ENCODE data around the gene TMEM167B. TPM values are rescaled to one million over a fixed set of nuclear protein-coding genes. Genes with fewer than 3 reads are reported as not detected.

The TMEM167B gene
- polyA plus RNA-seq, 1 of the 3 experiments (the other 2 are of a cell fraction) = 12.7 TPM

DNA sequence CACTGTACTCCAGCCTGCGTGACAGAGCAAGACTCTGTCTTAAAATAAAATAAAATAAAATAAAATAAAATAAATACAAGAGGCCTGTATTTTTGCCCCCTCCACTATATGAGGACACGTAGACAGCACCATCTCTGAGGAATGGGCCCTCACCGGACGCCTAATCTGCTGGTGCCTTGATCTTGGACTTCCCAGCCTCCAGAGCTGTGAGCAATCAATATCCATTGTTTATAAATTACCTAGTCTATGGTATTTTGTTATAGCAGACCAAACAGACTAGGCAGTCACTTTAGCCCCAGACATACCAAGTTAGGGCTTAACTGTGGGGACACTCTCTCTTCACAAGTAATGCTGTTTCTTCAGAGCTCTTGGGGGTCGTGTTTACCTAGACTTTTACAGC, 29.8 kb downstream of the TMEM167B start:
- H3K36me3 ChIP-seq (replicated peaks in 1 of 2; ENCODE audit: control insufficient read depth in 1 of 2, insufficient read depth in 2 of 2, low read length in 1 of 2) = no peaks in the 10 kb centered on the region
- H4K20me1 ChIP-seq (ENCODE audit: insufficient read depth) = no peaks in the 10 kb centered on the region
- 76% methylated on average over 5 of the region's 5 CpGs for WGBS (ENCODE audit: low lambda C conversion rate)
- H3K9me2 ChIP-seq = no peaks in the 10 kb centered on the region
- H3K79me2 ChIP-seq (ENCODE audit: insufficient read depth) = no peaks in the 10 kb centered on the region
- H3K4me2 ChIP-seq = no peak overlapping the region
- no peak overlapping the region for H2AFZ ChIP-seq (ENCODE audit: low read depth)
- TF ChIP-seq, protein P1, sequence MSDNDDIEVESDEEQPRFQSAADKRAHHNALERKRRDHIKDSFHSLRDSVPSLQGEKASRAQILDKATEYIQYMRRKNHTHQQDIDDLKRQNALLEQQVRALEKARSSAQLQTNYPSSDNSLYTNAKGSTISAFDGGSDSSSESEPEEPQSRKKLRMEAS (IDR thresholded peaks at IDR 0.05; ENCODE audit: low read depth) = no peak
- H3K27ac ChIP-seq (ENCODE audit: low read depth in 2 of 2, low read length in 1 of 2) = no peak overlapping the region
- DNase-seq = no peak
- CTCF ChIA-PET = interaction anchor here (1.4 kb wide), 1 partner anchor 8 kb away, joined by 5 read pairs; a partner anchor contains a TSS
- no peaks in the 10 kb centered on the region for H3K27me3 ChIP-seq (ENCODE audit: insufficient read depth)
- POLR2A ChIA-PET = no interaction called here
- H3K9ac ChIP-seq = no peak overlapping the region
- H3K4me1 ChIP-seq (ENCODE audit: control insufficient read depth in 1 of 2, insufficient read depth in 2 of 2, low read depth in 1 of 2, low read length in 1 of 2) = no peaks in the 10 kb centered on the region
- no peak overlapping the region for H3K4me3 ChIP-seq (ENCODE audit: low read depth in 2 of 2, low read length in 1 of 2)
- H3F3A ChIP-seq (replicated peaks; ENCODE audit: insufficient read depth) = no peaks in the 10 kb centered on the region
- no peaks in the 10 kb centered on the region for H3K9me3 ChIP-seq

DNA sequence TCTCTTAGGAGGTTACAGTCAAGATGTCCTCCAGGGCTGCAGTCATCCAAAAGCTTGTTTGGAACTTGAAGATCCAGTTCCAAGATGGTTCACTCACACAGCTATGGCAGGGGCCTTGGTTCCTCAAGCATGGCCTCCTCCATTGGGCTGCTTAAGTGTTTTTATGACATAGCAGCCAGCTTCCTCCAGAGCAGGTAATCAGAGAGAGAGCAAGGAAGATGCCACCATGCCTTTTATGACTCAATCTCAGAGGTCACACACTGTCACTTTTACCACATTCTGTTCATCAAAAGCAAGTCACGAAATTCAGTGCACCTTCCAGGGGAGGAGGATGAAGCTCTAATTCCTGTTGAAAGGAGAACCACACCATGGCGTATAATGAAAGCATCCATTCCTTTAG, 40.5 kb downstream of the TMEM167B start:
- no peaks in the 10 kb centered on the region for H3K79me2 ChIP-seq (ENCODE audit: insufficient read depth)
- H2AFZ ChIP-seq (ENCODE audit: low read depth) = no peak overlapping the region
- DNase-seq = no peak
- no peak overlapping the region for H3K27ac ChIP-seq (ENCODE audit: low read depth in 2 of 2, low read length in 1 of 2)
- H3K9me2 ChIP-seq = no peaks in the 10 kb centered on the region
- H3K9me3 ChIP-seq = no peaks in the 10 kb centered on the region
- no peaks in the 10 kb centered on the region for H3K27me3 ChIP-seq (ENCODE audit: insufficient read depth)
- no peak overlapping the region for H3K9ac ChIP-seq
- peaks cover 0 to 8% of the 10 kb centered on the region in 2 experiments; a peak in 2 of 4 replicates for H3K4me1 ChIP-seq (ENCODE audit: control insufficient read depth in 1 of 2, insufficient read depth in 2 of 2, low read depth in 1 of 2, low read length in 1 of 2)
- no peaks in the 10 kb centered on the region for H3K36me3 ChIP-seq (replicated peaks in 1 of 2; ENCODE audit: control insufficient read depth in 1 of 2, insufficient read depth in 2 of 2, low read length in 1 of 2)
- 27% methylated on average over 2 of the region's 2 CpGs for WGBS (ENCODE audit: low lambda C conversion rate)
- H4K20me1 ChIP-seq (ENCODE audit: insufficient read depth) = no peaks in the 10 kb centered on the region
- CTCF ChIA-PET = interaction anchor here (0.7 to 2.4 kb wide), 4 partner anchors 12 to 123 kb away, joined by 3 to 16 read pairs (median 7); partner anchors contain the start of gene ELAPOR1
- H3K4me3 ChIP-seq (ENCODE audit: low read depth in 2 of 2, low read length in 1 of 2) = no peak overlapping the region
- no peak overlapping the region for H3K4me2 ChIP-seq
- TF ChIP-seq FOXJ3 (CRISPR knock-in tag; IDR thresholded peaks at IDR 0.05) (no peak), TAF1 (IDR thresholded peaks at IDR 0.05; ENCODE audit: borderline replicate concordance, low read depth, low read length) (no peak), EP300 (IDR thresholded peaks at IDR 0.05; ENCODE audit: borderline replicate concordance in 1 of 2, low read depth in 1 of 2, low read length in 1 of 2) (no peak), GABPA (IDR thresholded peaks at IDR 0.05; ENCODE audit: low read depth) (no peak), GATA2 (CRISPR knock-in tag; IDR thresholded peaks at IDR 0.05) (no peak), FOXM1 (IDR thresholded peaks at IDR 0.05; ENCODE audit: low read depth) (no peak)
- TF ChIP-seq, protein P2, sequence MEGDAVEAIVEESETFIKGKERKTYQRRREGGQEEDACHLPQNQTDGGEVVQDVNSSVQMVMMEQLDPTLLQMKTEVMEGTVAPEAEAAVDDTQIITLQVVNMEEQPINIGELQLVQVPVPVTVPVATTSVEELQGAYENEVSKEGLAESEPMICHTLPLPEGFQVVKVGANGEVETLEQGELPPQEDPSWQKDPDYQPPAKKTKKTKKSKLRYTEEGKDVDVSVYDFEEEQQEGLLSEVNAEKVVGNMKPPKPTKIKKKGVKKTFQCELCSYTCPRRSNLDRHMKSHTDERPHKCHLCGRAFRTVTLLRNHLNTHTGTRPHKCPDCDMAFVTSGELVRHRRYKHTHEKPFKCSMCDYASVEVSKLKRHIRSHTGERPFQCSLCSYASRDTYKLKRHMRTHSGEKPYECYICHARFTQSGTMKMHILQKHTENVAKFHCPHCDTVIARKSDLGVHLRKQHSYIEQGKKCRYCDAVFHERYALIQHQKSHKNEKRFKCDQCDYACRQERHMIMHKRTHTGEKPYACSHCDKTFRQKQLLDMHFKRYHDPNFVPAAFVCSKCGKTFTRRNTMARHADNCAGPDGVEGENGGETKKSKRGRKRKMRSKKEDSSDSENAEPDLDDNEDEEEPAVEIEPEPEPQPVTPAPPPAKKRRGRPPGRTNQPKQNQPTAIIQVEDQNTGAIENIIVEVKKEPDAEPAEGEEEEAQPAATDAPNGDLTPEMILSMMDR (IDR thresholded peaks at IDR 0.05) = no peak
- no peaks in the 10 kb centered on the region for H3F3A ChIP-seq (replicated peaks; ENCODE audit: insufficient read depth)
- POLR2A ChIA-PET = no interaction called here

DNA sequence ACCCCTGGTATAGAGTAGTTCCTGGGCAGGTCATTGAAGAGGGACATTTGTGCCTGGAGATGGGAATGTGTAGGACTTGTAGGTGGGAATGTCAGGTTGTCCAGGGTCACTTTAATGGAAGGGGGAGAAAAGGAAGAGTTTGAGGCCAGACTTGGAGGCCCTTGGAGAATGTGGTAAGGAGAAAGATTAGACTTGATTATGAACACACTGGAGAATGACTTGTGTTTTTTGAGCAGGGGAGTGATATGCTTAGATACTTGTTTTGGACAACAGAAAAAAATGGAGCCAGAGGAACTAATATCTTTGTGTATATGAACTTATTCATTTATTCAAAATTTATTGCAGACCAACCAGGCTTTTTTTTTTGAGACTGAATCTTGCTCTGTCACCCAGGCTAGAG, 41.2 kb downstream of the TMEM167B start:
- H4K20me1 ChIP-seq (ENCODE audit: insufficient read depth) = no peaks in the 10 kb centered on the region
- no peak overlapping the region for H3K4me3 ChIP-seq (ENCODE audit: low read depth in 2 of 2, low read length in 1 of 2)
- no peak overlapping the region for H3K9ac ChIP-seq
- no peaks in the 10 kb centered on the region for H3K27me3 ChIP-seq (ENCODE audit: insufficient read depth)
- CTCF ChIA-PET = interaction anchor here (1.7 to 2.4 kb wide), 3 partner anchors 13 to 19 kb away, joined by 4 to 16 read pairs (median 10); partner anchors contain the start of gene ELAPOR1
- no peak overlapping the region for H3K4me2 ChIP-seq
- no peak overlapping the region for H2AFZ ChIP-seq (ENCODE audit: low read depth)
- no peaks in the 10 kb centered on the region for H3F3A ChIP-seq (replicated peaks; ENCODE audit: insufficient read depth)
- POLR2A ChIA-PET = no interaction called here
- H3K36me3 ChIP-seq (replicated peaks in 1 of 2; ENCODE audit: control insufficient read depth in 1 of 2, insufficient read depth in 2 of 2, low read length in 1 of 2) = no peaks in the 10 kb centered on the region
- no peak for DNase-seq
- H3K79me2 ChIP-seq (ENCODE audit: insufficient read depth) = no peaks in the 10 kb centered on the region
- H3K9me2 ChIP-seq = no peaks in the 10 kb centered on the region
- no peaks in the 10 kb centered on the region for H3K9me3 ChIP-seq
- no peak overlapping the region for H3K27ac ChIP-seq (ENCODE audit: low read depth in 2 of 2, low read length in 1 of 2)
- H3K4me1 ChIP-seq (ENCODE audit: control insufficient read depth in 1 of 2, insufficient read depth in 2 of 2, low read depth in 1 of 2, low read length in 1 of 2) = peaks cover 0 to 8% of the 10 kb centered on the region in 2 experiments; a peak in 2 of 4 replicates
- no peak for TF ChIP-seq GABPA (IDR thresholded peaks at IDR 0.05; ENCODE audit: low read depth)
- no peak for TF ChIP-seq RXRA (IDR thresholded peaks at IDR 0.05; ENCODE audit: borderline replicate concordance, low read depth)
- TF ChIP-seq, protein P3, sequence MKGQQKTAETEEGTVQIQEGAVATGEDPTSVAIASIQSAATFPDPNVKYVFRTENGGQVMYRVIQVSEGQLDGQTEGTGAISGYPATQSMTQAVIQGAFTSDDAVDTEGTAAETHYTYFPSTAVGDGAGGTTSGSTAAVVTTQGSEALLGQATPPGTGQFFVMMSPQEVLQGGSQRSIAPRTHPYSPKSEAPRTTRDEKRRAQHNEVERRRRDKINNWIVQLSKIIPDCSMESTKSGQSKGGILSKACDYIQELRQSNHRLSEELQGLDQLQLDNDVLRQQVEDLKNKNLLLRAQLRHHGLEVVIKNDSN (IDR thresholded peaks at IDR 0.05; ENCODE audit: borderline replicate concordance, low read depth) = no peak
- TF ChIP-seq, protein P2 (IDR thresholded peaks at IDR 0.05) = no peak
- TF ChIP-seq, protein P4, sequence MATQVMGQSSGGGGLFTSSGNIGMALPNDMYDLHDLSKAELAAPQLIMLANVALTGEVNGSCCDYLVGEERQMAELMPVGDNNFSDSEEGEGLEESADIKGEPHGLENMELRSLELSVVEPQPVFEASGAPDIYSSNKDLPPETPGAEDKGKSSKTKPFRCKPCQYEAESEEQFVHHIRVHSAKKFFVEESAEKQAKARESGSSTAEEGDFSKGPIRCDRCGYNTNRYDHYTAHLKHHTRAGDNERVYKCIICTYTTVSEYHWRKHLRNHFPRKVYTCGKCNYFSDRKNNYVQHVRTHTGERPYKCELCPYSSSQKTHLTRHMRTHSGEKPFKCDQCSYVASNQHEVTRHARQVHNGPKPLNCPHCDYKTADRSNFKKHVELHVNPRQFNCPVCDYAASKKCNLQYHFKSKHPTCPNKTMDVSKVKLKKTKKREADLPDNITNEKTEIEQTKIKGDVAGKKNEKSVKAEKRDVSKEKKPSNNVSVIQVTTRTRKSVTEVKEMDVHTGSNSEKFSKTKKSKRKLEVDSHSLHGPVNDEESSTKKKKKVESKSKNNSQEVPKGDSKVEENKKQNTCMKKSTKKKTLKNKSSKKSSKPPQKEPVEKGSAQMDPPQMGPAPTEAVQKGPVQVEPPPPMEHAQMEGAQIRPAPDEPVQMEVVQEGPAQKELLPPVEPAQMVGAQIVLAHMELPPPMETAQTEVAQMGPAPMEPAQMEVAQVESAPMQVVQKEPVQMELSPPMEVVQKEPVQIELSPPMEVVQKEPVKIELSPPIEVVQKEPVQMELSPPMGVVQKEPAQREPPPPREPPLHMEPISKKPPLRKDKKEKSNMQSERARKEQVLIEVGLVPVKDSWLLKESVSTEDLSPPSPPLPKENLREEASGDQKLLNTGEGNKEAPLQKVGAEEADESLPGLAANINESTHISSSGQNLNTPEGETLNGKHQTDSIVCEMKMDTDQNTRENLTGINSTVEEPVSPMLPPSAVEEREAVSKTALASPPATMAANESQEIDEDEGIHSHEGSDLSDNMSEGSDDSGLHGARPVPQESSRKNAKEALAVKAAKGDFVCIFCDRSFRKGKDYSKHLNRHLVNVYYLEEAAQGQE (IDR thresholded peaks at IDR 0.05; ENCODE audit: low read depth, low read length) = no peak
- no peak for TF ChIP-seq RCOR1 (IDR thresholded peaks at IDR 0.05; ENCODE audit: low read length)
- no peak for TF ChIP-seq POLR2AphosphoS5 (IDR thresholded peaks at IDR 0.05; ENCODE audit: low read depth, low read length)

All from SK-N-SH (cell line).